Esophagus (tissue), 2 donors: ENCODE results near the gene SNX25. TPM values are rescaled to one million over a fixed set of nuclear protein-coding genes. Genes with fewer than 3 reads are reported as not detected.

ENCODE experiments used
- H3K27ac ChIP-seq, 2 donors: one replicate each; pipeline ENCODE4 v1.5.1; 2013; ENCODE audit warnings: low read depth in 2 of 2, mild to moderate bottlenecking in 2 of 2, inconsistent platforms in 1 of 2, low read length in 1 of 2, moderate library complexity in 1 of 2
- H3K27me3 ChIP-seq, 2 donors: one replicate each; pipeline ENCODE4 v1.6.1; 2013; ENCODE audit warnings: low read length in 2 of 2, control low read depth in 1 of 2, mild to moderate bottlenecking in 1 of 2; ENCODE audit not compliant: insufficient read depth in 2 of 2, control insufficient read depth in 1 of 2
- H3K36me3 ChIP-seq, 2 donors: one replicate each; pipeline ENCODE4 v1.6.1; 2013; ENCODE audit warnings: low read length in 1 of 2; ENCODE audit not compliant: control insufficient read depth in 2 of 2, insufficient read depth in 2 of 2
- H3K4me1 ChIP-seq, 2 donors: one replicate each; pipeline ENCODE4 v1.6.1; 2013; ENCODE audit warnings: low read length in 1 of 2; ENCODE audit not compliant: control insufficient read depth in 2 of 2, insufficient read depth in 2 of 2
- H3K4me3 ChIP-seq, 2 donors: one replicate each; pipeline ENCODE4 v1.5.1; 2013; ENCODE audit warnings: low read length in 2 of 2, mild to moderate bottlenecking in 2 of 2, low read depth in 1 of 2, moderate library complexity in 1 of 2
- H3K9me3 ChIP-seq, 2 donors: one replicate each; pipeline ENCODE4 v1.6.1; 2013; ENCODE audit warnings: mild to moderate bottlenecking in 2 of 2, low read depth in 1 of 2, low read length in 1 of 2, moderate library complexity in 1 of 2; ENCODE audit not compliant: control insufficient read depth in 2 of 2, insufficient read depth in 1 of 2
- WGBS, 2 donors: extraction: QIAGEN DNeasy Blood & Tissue Kit; methylation state at CpG; one replicate each; pipeline ENCODE4 v1.1.7; 2013; 5-methylcytosine and 5-hydroxymethylcytosine counted together
- polyA plus RNA-seq, 2 donors: library from polyadenylated mRNA; stranded (reverse); fragments of 200-250 nt; gene quantifications; one replicate each; pipeline ENCODE4 v1.2.3, GENCODE V29; 2013
- donor health status: healthy with polysubstance abuse.
- donor health status: Bipolar disorder and iron deficiency.

The SNX25 gene
- polyA plus RNA-seq, 2 donors: 3.5 to 4.4 TPM

DNA sequence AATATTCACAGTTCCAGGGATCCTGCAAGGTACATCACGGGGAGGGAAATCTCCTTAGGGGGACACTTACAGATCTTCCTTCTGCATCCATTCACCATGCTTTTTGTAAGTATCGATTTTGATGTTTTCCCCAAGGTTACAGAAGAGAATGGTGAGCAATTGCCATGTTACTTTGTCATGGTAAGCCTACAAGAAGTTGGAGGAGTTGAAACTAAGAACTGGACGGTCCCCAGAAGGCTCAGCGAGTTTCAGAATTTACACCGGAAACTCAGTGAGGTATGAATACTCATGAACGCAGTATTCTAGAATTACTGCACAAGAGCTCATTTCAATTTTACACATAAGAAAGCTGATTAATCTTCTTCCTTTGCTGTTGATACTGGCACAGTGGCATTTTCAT is 132.4 kb downstream of the SNX25 start:
- 87 to 91% methylated on average over 6 of the region's 6 CpGs for WGBS, 2 donors
- H3K27me3 ChIP-seq: no peaks in the 10 kb centered on the region
- H3K36me3 ChIP-seq: peaks cover 5 to 7% of the 10 kb centered on the region in 2 donors
- no peak overlapping the region for H3K4me3 ChIP-seq
- no peaks in the 10 kb centered on the region for H3K9me3 ChIP-seq
- H3K27ac ChIP-seq: no peak overlapping the region
- H3K4me1 ChIP-seq: no peaks in the 10 kb centered on the region

DNA sequence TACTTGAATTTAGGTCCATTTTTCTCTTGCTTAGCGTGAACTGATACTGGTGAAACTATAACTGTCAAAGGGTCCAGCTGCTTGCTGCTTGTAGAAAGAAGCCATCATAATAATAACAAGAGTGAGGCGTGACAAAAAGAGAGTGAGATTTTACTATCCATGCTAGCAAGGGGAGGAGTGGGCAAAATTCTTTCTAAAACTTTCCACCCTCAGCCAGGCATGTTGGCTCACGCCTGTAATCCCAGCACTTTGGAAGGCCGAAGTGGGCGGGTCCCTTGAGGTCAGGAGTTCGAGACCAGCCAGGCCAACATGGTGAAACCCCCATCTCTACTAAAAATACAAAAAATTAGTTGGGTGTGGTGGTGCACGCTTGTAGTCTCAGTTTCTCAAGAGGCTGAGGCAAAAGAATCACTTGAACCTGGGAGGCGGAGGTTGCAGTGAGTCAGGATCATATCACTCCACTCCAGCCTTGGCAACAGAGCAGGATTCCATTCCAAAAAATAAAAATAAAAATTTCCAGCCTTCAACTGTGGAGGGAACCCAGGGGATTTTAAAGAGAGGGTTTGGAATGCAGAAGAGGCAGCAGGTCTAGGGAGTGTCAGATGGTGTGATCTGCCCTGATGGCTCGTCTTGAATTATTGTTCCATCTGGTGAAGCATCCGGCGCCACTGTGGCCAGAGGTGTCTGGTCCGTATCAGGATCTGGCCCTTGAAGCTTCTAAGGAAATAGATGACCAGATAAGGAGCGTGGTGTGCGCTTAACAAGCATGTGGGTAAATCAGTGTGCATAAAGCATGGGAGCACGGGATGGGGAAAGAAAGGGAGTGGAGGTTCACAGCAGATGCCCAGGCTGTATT is 134.6 kb downstream of the SNX25 start:
- no peak overlapping the region for H3K4me3 ChIP-seq
- WGBS, 2 donors: 73 to 76% methylated on average over 15 of the region's 15 CpGs
- no peaks in the 10 kb centered on the region for H3K4me1 ChIP-seq
- no peaks in the 10 kb centered on the region for H3K9me3 ChIP-seq
- H3K27me3 ChIP-seq: no peaks in the 10 kb centered on the region
- no peak overlapping the region for H3K27ac ChIP-seq
- H3K36me3 ChIP-seq: peaks cover 5 to 7% of the 10 kb centered on the region in 2 donors

DNA sequence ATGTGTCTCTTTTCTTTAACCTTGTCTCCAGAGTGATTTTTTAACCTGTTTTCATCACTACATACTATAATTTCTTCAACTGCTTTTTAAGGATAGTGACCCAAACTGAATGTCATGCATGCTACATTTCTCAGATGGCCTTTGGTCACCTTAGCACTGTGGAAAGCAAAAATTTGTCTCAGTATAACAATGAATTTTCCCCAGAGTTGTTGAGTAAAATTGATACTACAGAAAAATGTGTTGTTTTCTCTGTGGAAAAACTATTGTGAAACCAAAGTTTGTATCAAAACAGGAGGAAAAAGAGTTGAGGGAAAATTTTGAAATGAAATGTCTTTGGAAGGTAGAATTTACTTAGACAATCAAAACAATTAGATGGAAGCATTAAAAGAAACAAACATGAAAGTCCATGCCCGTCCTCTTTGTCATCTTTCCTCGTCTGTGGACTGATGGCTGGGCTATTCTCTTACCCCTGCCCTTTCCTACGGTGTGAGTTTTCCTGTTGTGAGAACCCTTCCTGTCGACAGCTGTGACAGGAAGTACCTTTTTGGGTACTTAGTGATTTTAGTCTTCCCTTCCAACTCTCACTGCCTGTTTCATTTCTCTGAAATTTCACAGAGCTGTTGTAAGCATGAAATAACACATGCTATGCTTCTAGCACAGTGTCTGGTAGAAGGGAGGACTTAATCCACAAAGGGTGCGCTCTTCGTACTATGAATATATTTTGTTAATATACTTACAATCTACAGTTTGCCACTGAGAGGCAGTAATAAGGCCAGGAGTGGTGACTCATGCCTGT is 135.5 kb downstream of the SNX25 start:
- Histone ChIP-seq H3K27me3 (no peaks in the 10 kb centered on the region), H3K4me3 (no peak overlapping the region), H3K27ac (no peak overlapping the region), H3K4me1 (no peaks in the 10 kb centered on the region), H3K36me3 (peaks cover 5 to 7% of the 10 kb centered on the region in 2 donors), H3K9me3 (no peaks in the 10 kb centered on the region)
- 78% methylated on average over 6 of the region's 6 CpGs for WGBS, 2 donors

DNA sequence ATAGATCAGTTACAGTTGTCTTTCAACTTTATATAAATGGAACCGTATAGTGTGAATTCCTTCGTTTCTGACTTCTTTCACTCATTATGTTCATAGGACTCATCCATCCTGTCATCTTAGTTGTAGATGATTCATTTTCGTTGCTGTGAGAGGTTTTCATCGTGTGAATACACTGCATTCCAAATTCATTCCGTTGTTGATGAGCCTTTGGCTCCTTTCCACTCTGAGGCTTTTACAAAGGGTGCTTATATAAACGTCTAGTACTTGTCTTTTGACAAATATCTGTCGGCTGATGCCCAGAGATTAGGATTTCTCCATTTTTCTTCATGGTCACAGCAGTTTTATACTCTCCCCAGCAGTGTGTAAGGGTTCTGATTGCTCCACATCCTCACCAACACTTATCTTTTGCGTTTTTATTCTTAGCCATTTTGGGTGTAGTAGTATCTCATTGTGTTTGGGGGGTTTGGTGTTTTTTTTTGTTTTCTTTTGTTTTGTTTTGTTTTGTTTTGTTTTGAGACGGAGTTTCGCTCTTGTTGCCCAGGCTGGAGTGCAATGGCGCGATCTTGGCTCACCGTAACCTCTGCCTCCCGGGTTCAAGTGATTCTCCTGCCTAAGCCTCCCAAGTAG is 137.7 kb downstream of the SNX25 start:
- Histone ChIP-seq H3K36me3 (peaks cover 0 to 3% of the 10 kb centered on the region in 2 donors), H3K4me1 (no peaks in the 10 kb centered on the region), H3K27ac (no peak overlapping the region), H3K27me3 (no peaks in the 10 kb centered on the region), H3K4me3 (no peak overlapping the region), H3K9me3 (no peaks in the 10 kb centered on the region)
- WGBS, 2 donors: 86 to 87% methylated on average over 14 of the region's 14 CpGs

DNA sequence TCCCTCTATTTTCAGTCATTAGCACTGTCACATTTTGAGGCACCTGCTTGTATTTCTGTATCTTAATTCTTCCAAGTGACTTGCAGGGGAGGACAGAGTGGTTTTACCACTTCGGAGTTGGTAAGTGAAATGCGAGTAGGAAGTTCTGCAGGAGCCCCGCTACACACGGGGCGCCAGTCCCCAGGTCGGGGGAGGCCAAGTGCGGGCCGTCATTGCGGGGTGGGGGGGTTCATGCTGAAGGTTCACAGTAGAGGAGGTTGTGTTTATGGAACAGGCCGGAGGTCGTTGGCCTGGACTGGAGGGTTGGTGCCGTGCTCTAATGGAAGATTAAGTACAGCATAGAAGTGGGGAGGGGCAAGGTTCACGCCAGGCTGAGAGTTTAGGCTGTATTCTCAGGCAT is 142.3 kb downstream of the SNX25 start:
- Histone ChIP-seq H3K4me1 (no peaks in the 10 kb centered on the region), H3K4me3 (no peak overlapping the region), H3K27me3 (no peaks in the 10 kb centered on the region), H3K27ac (no peak overlapping the region), H3K36me3 (peaks cover 0 to 6% of the 10 kb centered on the region in 2 donors), H3K9me3 (no peaks in the 10 kb centered on the region)
- WGBS, 2 donors: 87 to 92% methylated on average over 13 of the region's 13 CpGs

DNA sequence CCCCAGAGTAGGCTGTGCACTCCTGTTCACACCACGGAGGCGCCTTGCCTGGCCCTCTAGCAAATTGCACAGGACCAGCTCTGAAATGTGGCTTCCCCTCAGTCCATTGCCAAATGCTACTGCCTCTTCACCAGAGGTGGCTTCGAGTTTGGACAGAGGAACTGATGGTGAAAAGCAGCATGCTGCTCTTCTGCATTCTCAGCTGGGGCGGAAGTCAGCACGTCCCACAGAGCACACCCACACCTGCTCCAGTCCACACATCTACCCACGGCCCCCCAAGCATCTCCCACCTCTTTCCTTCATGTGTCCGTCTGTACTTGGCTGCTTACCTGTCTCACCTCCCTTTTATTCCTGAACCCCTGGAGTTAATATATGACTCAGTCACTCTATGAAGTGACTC is 142.8 kb downstream of the SNX25 start:
- H3K27me3 ChIP-seq: no peaks in the 10 kb centered on the region
- no peaks in the 10 kb centered on the region for H3K4me1 ChIP-seq
- no peak overlapping the region for H3K27ac ChIP-seq
- 89 to 92% methylated on average over 7 of the region's 7 CpGs for whole genome bisulfite sequencing, 2 donors
- peaks cover 0 to 6% of the 10 kb centered on the region in 2 donors for H3K36me3 ChIP-seq
- H3K4me3 ChIP-seq: no peak overlapping the region
- no peaks in the 10 kb centered on the region for H3K9me3 ChIP-seq

DNA sequence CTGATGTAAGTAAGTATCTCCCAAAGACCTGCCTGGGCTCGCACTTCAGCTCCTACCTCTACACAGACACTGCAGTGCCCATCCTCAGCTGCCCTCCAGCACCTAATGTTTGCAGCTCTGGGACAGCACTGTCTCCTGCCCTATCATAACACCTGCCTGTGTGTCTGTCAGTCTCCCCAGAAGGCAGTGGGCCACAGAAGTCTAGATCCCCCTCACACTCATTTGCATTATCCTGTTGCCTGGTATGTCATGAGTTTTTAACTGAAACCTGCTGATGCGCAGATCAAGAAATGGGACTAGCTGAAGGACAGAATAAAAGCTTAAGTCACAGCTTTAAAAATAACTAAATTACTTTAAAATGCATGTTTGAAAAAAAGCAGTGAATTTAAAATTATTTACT is 143.3 kb downstream of the SNX25 start:
- H3K4me3 ChIP-seq: no peak overlapping the region
- WGBS, 2 donors: 94 to 96% methylated on average over 2 of the region's 2 CpGs
- no peak overlapping the region for H3K27ac ChIP-seq
- peaks cover 0 to 6% of the 10 kb centered on the region in 2 donors for H3K36me3 ChIP-seq
- H3K9me3 ChIP-seq: no peaks in the 10 kb centered on the region
- no peaks in the 10 kb centered on the region for H3K4me1 ChIP-seq
- no peaks in the 10 kb centered on the region for H3K27me3 ChIP-seq

DNA sequence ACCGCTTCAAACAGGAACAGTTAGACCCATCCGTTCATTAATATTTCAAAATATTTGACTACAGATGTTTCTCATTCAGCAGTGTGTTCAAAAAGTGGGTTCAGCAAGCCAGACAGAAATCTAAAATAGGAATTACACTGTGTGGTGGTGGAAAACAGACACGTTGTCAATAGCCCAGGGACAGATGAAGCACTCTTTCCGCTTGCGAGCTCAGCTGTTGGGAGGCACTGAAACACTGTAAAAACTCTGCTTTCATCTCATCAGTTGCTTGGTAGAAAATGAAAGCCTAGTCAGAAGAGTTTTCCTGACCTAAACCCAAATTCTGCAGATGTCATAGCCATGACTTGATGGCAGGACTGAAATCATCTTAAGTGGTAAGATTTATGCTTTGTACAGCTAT is 147.8 kb downstream of the SNX25 start:
- WGBS, 2 donors: 83 to 87% methylated on average over 5 of the region's 5 CpGs
- H3K27me3 ChIP-seq: no peaks in the 10 kb centered on the region
- no peaks in the 10 kb centered on the region for H3K4me1 ChIP-seq
- H3K36me3 ChIP-seq: peaks cover 0 to 5% of the 10 kb centered on the region in 2 donors
- no peak overlapping the region for H3K27ac ChIP-seq
- H3K4me3 ChIP-seq: no peak overlapping the region
- no peaks in the 10 kb centered on the region for H3K9me3 ChIP-seq

DNA sequence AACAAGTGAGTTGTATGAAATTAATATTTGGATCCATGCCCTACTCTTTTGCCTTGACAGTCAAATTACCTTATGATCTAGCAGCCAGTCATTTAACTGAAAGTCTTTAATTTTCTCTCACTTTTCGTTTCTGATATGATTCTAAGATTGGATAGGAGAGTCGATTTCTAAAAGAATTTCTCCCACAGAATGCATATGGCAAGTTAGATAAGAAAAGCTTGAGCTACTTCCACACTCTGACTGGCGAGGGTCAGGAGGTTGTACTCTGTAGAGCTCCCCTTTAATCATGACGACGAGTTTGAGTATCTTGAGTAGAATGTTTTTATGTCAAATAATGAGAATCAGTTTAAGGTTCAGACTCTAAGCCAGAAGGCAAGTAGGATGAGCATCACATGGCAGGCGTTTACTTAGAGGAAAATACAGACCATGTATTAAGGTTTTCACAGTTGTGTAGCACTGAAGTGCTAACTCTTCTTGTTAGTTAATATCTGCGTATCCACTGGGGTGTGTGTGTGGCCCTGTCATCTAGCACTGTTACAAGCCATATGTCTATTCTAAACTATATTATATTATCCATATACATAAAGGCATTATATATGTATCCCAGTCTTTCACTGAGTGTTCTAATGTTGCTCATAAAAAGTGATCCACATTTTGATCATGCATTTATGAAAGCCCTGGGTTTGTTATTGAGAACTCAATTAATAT is 148.5 kb downstream of the SNX25 start:
- Histone ChIP-seq H3K36me3 (no peaks in the 10 kb centered on the region), H3K27ac (no peak overlapping the region), H3K4me3 (no peak overlapping the region), H3K4me1 (no peaks in the 10 kb centered on the region), H3K9me3 (no peaks in the 10 kb centered on the region), H3K27me3 (no peaks in the 10 kb centered on the region)
- 86 to 87% methylated on average over 7 of the region's 7 CpGs for WGBS, 2 donors
